Upper lobe of left lung (tissue), 6 donors: ENCODE results near the gene AVPI1. TPM values are rescaled to one million over a fixed set of nuclear protein-coding genes. Genes with fewer than 3 reads are reported as not detected.
A peak's percentile ranks its signal among the peaks of the same experiment; 100 is the strongest.
"Not testable (repeated sequence)": the region's sequence is repeated elsewhere in the genome, so short reads cannot be mapped to it uniquely, and the experiment has no call there.

Experiments used
- ATAC-seq, 2 donors: fragments of 200-7000 bp; cut with Tn5 transposase; one replicate each; pipeline ENCODE4 v1.9.1; 2022; ENCODE audit warnings: mild to moderate bottlenecking in 2 of 2, moderate library complexity in 2 of 2; ENCODE audit not compliant: low FRiP score in 2 of 2
- DNase-seq, 2 donors: peaks; one replicate each; pipeline ENCODE4 v3.0.0-alpha.2; 2019 to 2020
- H3K27ac ChIP-seq, 4 donors: fragments of 200-600 bp; sonication (generic); one replicate each; pipeline ENCODE4 v1.5.1; 2016 to 2019
- H3K27me3 ChIP-seq, 4 donors: fragments of 200-600 bp; sonication (generic); one replicate each; pipeline ENCODE4 v1.5.1; 2017 to 2019
- H3K36me3 ChIP-seq, 4 donors: fragments of 200-600 bp; sonication (generic); one replicate each; pipeline ENCODE4 v1.5.1; 2016 to 2019
- H3K4me1 ChIP-seq, 4 donors: fragments of 200-600 bp; sonication (generic); one replicate each; pipeline ENCODE4 v1.5.1; 2018 to 2019
- H3K4me3 ChIP-seq, 4 donors: fragments of 200-600 bp; sonication (generic); one replicate each; pipeline ENCODE4 v1.5.1; 2017 to 2019; ENCODE audit warnings: mild to moderate bottlenecking in 2 of 4, moderate library complexity in 1 of 4
- H3K9me3 ChIP-seq, 4 donors: fragments of 200-600 bp; sonication (generic); one replicate each; pipeline ENCODE4 v1.5.1; 2018 to 2019
- CTCF ChIP-seq, 6 experiments: fragments of 450-650 bp in 4 of 6; fragments of 200-600 bp in 2 of 6; sonication (generic) in 2 of 6; IDR thresholded peaks; one replicate each; pipeline ENCODE4 v1.5.1; 2016 to 2019; ENCODE audit warnings: antibody characterized with exemption in 6 of 6
- EP300 ChIP-seq, 4 donors: sonication (generic); formaldehyde crosslinking; IDR thresholded peaks; one replicate each; pipeline ENCODE4 v1.5.1; 2017; ENCODE audit warnings: antibody characterized with exemption in 4 of 4, control low read depth in 2 of 4
- POLR2A ChIP-seq, 4 donors: fragments of 450-650 bp; IDR thresholded peaks; one replicate each; pipeline ENCODE4 v1.5.1; 2016 to 2017; ENCODE audit warnings: antibody characterized with exemption in 4 of 4, mild to moderate bottlenecking in 2 of 4
- POLR2AphosphoS5 ChIP-seq, 2 donors: sonication (generic); formaldehyde crosslinking; IDR thresholded peaks; one replicate each; pipeline ENCODE4 v1.5.1; 2017; ENCODE audit warnings: antibody characterized with exemption in 2 of 2
- WGBS, 2 donors: methylation state at CpG; one replicate each; pipeline ENCODE4 v1.1.5; 2017 to 2018; 5-methylcytosine and 5-hydroxymethylcytosine counted together
- total RNA-seq, 6 donors: library from RNA; depleted of rRNA in 4 of 6; stranded (reverse); fragments of >200 nt in 4 of 6; gene quantifications; one replicate each; pipeline versions ENCODE4 v1.1.0 to v1.2.1, GENCODE V29; 2016 to 2021
- donor health status: DM: no; HTN: no; CAD: no; lungs with moderate emphysema.
- donor health status: DM: no; HTN: yes; CAD: no; lungs with severe emphysema.

AVPI1 gene
- total RNA-seq, 6 donors from 2014 or later = 25.2 to 62.5 (median 45.0) TPM

GRCh38 chr10:97664282-97664850 lies 22.7 kb downstream of the AVPI1 start:
- peaks cover 7 to 67% (median 36%) of the 10 kb centered on the region in 4 donors for H3K36me3 ChIP-seq
- no peak for TF ChIP-seq POLR2A (IDR thresholded peaks at IDR 0.05)
- no peak for TF ChIP-seq CTCF (IDR thresholded peaks at IDR 0.05)
- no peak for TF ChIP-seq POLR2AphosphoS5 (IDR thresholded peaks at IDR 0.05)
- no peak for TF ChIP-seq EP300 (IDR thresholded peaks at IDR 0.05)
- no peak overlapping the region for H3K27ac ChIP-seq
- no peaks in the 10 kb centered on the region for H3K4me1 ChIP-seq
- DNase-seq (no peak), ATAC-seq (no peak)
- H3K27me3 ChIP-seq = no peaks in the 10 kb centered on the region
- H3K4me3 ChIP-seq = no peak overlapping the region
- 80 to 84% methylated on average over 1 of the region's 1 CpG for WGBS, 2 donors
- H3K9me3 ChIP-seq = no peaks in the 10 kb centered on the region

DNA sequence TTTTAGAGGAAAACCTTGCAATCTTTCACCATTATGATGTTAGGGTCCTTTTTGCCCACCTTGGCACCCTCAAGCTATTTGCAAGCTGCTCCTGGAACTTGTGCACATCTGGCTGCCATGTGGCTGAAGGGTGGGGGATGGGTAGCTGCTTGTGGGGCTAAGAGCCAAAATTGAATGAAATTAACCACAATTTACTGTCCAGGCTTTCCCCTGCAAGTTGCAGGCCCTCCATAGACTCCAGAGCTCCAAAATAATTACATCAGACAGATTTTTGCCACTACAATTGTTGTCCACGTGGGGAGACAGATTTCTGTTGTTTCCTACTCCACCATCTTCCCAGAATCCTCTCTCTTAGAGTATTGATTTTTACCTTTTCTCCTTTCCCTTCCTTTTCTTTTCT lies 27.5 kb downstream of the AVPI1 start:
- TF ChIP-seq CTCF (IDR thresholded peaks at IDR 0.05) (no peak), EP300 (IDR thresholded peaks at IDR 0.05) (no peak), POLR2AphosphoS5 (IDR thresholded peaks at IDR 0.05) (no peak), POLR2A (IDR thresholded peaks at IDR 0.05) (no peak)
- ATAC-seq = no peak
- DNase-seq = no peak
- Histone ChIP-seq H3K9me3 (no peaks in the 10 kb centered on the region), H3K27me3 (no peaks in the 10 kb centered on the region), H3K4me3 (no peak overlapping the region), H3K27ac (no peak overlapping the region), H3K4me1 (no peaks in the 10 kb centered on the region), H3K36me3 (peaks cover 20 to 63% (median 33%) of the 10 kb centered on the region in 4 donors)
- 62 to 64% methylated on average over 1 of the region's 1 CpG for WGBS, 2 donors

DNA sequence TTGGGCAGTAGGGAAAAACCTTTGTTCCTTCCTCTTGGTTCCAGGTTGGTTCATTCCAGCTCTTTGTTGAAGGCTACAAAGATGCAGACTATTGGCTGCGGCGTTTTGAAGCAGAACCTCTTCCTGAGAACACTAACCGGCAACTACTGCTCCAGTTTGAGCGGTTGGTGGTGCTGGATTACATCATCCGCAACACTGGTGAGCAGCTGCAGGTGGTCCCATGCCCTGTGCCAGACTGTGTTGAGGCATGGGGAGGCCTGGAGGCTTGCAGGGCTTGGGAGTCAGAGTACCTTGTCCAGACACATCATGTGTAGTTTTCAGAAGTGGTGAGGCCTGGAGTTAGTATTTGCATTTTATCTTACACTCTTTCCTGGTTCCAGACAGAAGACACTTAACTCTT lies 30.3 kb downstream of the AVPI1 start:
- no peak for TF ChIP-seq CTCF (IDR thresholded peaks at IDR 0.05)
- no peak for TF ChIP-seq EP300 (IDR thresholded peaks at IDR 0.05)
- TF ChIP-seq POLR2A (IDR thresholded peaks at IDR 0.05) = no peak
- TF ChIP-seq POLR2AphosphoS5 (IDR thresholded peaks at IDR 0.05) = no peak
- Histone ChIP-seq H3K4me3 (no peak overlapping the region), H3K9me3 (no peaks in the 10 kb centered on the region), H3K36me3 (peaks cover 17 to 65% (median 40%) of the 10 kb centered on the region in 4 donors), H3K27ac (no peak overlapping the region), H3K4me1 (no peaks in the 10 kb centered on the region), H3K27me3 (no peaks in the 10 kb centered on the region)
- ATAC-seq (no peak), DNase-seq (no peak)
- 78 to 88% methylated on average over 5 of the region's 5 CpGs for WGBS, 2 donors

DNA sequence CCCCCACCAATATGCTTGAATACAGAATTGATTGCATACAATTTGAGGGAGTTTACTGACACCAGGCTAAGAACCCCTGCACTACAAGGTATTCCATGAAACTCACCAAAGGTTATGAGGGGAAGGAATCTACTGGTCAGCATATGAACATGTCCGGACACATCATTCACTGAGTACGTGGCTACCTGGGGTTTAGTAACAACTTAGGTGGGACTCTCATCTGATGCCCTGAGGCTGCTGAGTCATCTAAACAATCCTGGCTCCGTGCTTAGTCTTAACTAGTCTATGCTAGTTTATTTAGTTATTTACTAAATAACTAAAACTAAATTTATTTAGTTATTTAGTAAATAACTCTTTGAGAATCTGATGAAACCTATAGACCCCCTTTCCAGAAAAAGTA lies 35.3 kb downstream of the AVPI1 start:
- ATAC-seq = no peak
- Histone ChIP-seq H3K4me3 (no peak overlapping the region), H3K9me3 (no peaks in the 10 kb centered on the region), H3K4me1 (peaks cover 9 to 30% (median 22%) of the 10 kb centered on the region in 4 donors), H3K27ac (no peak overlapping the region), H3K27me3 (no peaks in the 10 kb centered on the region), H3K36me3 (peaks cover 11 to 46% (median 35%) of the 10 kb centered on the region in 4 donors)
- TF ChIP-seq EP300 (IDR thresholded peaks at IDR 0.05) (no peak), POLR2AphosphoS5 (IDR thresholded peaks at IDR 0.05) (no peak), CTCF (IDR thresholded peaks at IDR 0.05) (no peak), POLR2A (IDR thresholded peaks at IDR 0.05) (no peak)
- no peak for DNase-seq
- WGBS, 2 donors = 91 to 98% methylated on average over 3 of the region's 3 CpGs

GRCh38 chr10:97650726-97651125 lies 36.3 kb downstream of the AVPI1 start:
- TF ChIP-seq EP300 (IDR thresholded peaks at IDR 0.05) (no peak), POLR2AphosphoS5 (IDR thresholded peaks at IDR 0.05) (no peak), POLR2A (IDR thresholded peaks at IDR 0.05) (no peak), CTCF (IDR thresholded peaks at IDR 0.05) (no peak)

DNA sequence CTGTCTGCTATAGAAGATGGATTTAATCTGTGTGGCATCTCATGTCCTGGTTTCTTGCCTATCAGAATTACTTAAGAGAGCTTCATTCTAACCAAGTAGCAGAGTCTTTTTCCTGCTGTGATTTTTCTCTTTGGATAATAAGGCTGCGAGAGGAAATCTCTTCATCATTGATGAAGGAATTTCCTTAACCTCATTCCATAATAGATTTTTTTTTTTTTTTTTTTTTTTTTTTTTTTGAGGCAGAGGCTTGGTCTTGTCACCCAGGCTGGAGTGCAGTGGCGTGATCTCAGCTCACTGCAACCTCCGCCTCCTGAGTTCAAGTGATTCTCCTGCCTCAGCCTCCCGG lies 37.7 kb downstream of the AVPI1 start:
- Histone ChIP-seq H3K27ac (peak overlapping the region in 3 of 4 donors; percentile 64 to 79 (median 74)), H3K36me3 (peaks cover 0 to 48% (median 29%) of the 10 kb centered on the region in 4 donors), H3K4me1 (peaks cover 9 to 30% (median 22%) of the 10 kb centered on the region in 4 donors)
- not testable (repeated sequence) for H3K27me3 ChIP-seq, ATAC-seq, H3K4me3 ChIP-seq, DNase-seq, H3K9me3 ChIP-seq
- 93 to 98% methylated on average over 4 of the region's 4 CpGs for WGBS, 2 donors

More at GRCh38 chr10:97650726-97651125, 36.3 kb downstream of the AVPI1 start:
- Histone ChIP-seq H3K36me3 (peaks cover under 1 to 40% (median 26%) of the 10 kb centered on the region in 4 donors), H3K27me3 (no peaks in the 10 kb centered on the region), H3K4me1 (peaks cover 9 to 30% (median 22%) of the 10 kb centered on the region in 4 donors), H3K27ac (peak overlapping the region in 3 of 4 donors; percentile 46 to 79 (median 62)), H3K4me3 (no peak overlapping the region), H3K9me3 (no peaks in the 10 kb centered on the region)
- DNase-seq (no peak), ATAC-seq (no peak)
- WGBS, 2 donors = 80 to 88% methylated on average over 3 of the region's 3 CpGs
